Activated CD4-positive, alpha-beta T cell treated with anti-CD3 and anti-CD28 coated beads, Interleukin-2, amount 50 U/mL, for 1 hour (primary cell): ENCODE measurements around the gene MYO5C.
A peak's percentile ranks its signal among the peaks of the same experiment; 100 is the strongest.

Experiments used
- DNase-seq: peaks from one replicate; pipeline ENCODE4 v3.0.0-alpha.2; 2020

Gene MYO5C

DNA sequence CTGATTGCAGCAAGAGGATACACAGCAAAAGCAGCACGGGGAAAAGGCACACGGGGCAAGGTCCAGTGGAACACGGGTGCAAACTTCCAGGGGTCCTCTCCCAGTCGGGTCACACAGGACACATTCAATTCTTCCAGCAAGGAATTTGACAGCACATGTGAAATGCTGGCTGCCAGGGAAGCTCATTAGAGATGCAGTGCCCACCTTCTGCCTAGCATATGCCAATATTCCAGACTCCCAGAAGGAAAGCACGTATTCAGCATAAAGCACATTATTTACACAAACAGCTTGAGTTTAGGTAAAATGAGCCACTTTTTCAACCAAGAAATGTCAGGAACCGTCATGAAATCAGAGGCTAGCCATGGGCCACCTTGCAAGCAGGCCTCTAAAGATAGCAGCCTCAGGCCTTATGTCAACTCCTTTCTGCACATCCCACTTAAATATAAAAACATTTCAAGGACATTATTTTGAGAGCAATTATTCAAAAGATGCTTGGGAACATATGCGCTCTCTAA is 19.3 kb downstream of the MYO5C start:
- DNase-seq: no peak

DNA sequence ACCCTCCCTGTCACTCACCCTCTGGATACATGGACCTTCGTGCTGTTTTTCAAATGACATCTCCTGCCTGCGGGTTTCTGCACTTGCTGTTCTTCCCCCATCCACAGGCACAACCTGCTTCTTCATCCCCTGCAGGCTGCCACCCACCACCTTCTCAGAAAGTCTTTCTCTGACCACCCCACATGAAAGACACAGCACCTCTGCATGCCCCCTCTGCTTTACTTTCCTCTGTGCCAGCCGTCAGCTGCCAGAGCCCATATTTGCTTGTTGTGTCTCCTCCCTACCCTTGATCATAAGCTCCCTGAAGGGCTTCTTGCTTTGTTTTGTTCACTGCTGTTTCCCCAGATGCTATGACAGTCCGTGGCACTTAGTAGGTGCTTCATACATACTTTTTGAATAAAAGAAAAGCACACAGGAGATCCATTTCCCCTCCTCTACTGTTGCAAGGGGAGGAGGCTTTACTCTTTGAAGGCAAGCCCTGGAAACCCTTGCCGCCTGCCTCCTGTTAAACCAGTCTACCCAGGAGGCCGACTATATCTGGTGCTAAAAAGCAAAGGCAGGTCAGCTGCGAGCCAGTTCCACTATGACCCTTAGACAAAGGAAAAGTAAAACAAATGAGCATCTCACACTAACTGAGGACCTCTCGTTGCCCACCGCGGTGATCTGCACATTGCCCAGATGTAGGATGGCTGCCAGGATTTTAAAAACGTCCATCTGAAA is 31.9 kb downstream of the MYO5C start:
- no peak for DNase-seq

DNA sequence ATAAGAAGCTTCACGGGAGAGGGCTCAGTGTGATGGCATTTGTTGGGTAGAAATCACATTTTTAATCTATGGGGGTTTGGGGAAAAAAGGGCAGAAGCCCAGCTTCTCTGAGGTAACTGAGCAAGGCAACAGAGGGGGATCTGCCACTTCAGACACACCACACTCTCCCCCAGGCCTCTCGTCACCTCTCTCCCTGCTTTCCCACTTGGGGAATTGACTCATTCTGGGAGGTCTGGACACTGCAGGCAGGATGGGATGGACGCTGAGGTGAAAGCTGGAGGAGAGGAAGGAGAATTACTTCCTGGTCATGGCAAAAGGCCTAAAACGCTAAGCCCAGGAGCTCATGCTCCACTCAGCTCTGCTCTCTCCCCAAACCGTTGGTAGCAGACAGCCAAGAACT is 33.2 kb downstream of the MYO5C start:
- no peak for DNase-seq

DNA sequence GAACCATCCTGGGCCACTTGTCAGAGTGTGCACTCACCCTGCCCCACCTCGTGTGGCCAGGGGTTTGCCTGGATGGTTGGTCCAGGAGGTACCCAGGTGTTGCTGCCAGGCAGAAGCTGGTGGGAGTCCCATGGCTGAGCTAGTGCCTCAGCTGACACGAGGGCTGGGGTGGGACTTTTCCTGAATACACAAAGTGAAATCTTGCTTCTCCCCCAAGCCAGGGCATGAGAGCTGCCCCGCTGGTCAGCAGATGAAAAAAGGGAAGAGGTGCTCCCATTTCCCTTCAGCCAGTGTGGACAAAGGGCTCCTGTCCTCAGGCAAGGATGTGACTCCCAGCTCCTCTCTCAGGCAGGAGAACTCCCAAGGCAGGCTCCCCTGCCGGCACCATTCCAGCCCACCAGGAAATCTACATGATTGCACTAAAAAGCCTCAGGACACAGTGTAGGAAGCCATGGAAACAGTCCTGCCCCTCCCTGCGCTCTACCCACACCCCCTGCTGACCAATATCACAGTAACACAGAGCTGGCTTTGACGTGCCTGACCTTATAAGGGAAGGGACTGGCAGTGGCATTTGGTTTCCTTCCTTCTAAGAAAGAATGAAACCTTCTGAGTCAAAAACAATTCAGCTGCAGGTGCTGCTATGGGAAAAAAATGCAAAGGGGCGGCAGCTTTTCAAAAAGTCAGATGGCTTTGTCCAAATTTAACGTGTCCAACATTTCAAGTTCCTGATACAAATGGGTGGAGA is 33.9 kb downstream of the MYO5C start:
- peak; percentile 14 for DNase-seq

DNA sequence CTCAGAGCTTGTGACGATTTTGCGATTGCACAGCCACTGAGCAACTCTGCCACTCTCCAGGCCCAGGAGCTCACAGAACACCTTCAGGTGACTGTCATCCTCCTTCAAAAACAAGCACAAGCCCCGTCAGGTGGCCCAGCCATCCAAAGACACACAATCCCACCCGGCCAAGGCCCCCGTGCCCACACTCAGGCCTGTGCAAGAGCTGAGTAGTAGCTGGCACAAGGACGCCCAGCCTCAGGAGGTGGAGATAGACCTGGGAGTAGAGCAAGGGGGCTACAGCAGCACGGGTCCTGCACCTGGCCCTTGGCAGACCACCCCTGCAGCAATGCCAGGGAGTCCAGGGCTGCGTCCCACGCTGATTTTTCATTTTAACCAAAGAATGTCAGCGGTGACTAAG is 34.6 kb downstream of the MYO5C start:
- no peak for DNase-seq

DNA sequence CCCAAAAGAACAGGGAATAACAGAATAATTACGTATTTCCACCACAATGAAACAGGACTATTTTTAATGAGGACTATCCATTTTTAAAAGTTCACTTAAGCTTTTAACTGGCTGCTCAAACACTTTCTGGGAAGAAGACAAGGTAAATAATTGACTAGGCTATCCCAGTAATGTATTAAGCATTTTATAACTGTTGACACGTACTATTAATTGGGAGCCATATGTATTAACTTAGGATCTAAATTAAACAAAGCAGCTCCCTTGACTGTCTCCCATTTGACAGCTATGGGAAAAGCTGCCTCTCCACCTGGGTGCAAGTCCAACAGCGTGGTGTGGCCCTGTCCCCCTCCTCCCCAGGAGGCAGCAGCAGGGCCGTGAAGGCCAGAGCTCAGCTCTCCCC is 36.1 kb downstream of the MYO5C start:
- DNase-seq: no peak

DNA sequence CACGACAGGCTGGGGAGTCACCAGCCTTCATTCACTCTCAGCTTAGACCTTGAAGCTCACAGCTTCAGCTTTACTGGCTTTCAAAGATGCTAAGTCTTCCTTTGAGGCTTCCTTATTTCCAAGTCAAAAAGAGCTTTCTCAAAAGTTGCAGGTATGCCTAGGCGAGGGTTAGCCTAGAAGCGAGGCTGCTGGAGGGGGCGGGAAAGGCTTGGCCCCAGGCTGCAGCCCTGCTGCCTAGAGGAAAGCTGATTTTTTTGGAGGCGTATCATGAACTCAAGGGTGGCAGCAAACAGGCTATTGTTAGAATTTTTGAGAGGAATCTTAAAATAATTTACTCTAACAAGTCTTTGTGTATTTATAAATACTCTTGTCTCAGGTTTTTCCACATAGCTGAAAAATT is 37.1 kb downstream of the MYO5C start:
- DNase-seq: no peak

DNA sequence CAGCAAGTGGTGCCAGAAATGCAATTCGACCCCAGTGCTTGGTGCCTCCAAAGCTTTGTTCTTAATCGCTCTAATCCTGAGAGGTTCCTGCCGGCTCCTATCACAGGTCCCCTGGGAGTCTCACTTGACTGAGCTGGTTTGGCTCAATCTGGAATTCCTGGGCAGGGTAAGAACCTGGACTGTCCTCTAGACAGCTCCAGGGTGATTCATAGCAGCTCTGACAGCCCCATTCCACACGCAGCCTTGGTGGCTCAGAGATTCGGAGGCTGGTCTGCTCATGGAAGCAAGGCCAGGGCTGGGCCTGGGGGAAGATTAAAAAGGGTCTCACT is 37.9 kb downstream of the MYO5C start:
- no peak for DNase-seq

DNA sequence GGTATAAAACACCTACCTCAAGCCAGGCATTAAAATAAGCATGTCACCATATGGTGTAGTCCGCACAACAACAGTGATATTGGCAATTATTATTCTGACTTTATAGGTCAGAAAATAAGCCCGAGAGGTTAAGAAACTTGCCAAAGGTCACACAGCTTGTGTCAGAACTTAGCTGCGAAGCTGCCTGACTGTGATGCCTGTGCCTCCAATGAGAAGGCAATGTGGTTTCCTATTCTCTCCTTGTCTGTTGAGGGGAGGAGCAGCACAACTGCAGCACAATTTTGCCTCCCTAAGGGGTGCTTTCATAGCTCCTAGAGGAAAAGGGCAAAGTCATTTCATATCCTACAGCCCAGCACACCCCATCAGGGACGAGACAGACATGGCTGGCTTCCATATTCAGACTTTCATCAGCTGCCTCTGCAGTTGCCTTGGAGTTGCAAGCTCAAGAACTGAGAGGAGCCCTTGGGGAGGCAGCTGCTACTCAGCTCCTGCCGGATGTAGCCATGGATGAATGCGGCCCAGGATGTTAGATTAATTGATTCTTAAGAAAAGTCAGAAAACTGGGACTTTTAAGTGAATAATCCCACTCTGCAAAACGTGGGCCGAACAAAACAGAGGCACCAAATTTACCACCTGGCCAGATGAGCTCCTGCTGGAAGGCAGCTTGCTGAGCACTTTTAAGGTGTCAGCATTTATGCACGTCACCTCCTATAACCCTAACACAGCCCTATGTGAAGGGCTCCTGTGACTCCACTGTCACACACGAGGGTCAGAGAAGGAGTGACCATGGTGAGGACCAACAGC is 38.5 kb downstream of the MYO5C start:
- DNase-seq: no peak

DNA sequence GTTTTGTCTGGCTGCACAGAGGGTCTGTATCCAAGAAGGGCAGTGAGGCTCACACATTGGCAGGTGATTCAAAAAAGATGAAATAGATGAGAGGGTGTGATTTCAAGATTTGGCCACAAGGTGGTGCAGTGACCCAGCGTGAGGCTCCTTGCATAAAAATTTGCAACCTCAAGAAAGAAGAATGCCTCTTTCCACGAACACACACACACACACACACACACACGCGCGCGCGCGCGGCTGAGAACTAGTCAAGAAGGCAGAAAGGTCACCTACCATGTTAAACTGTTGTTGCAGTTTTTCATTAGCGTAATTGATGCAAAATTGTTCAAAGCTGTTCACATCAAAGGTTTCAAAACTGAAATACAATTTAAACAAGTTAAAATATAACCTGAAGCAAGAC is 39.2 kb downstream of the MYO5C start:
- peak; percentile 66 for DNase-seq

DNA sequence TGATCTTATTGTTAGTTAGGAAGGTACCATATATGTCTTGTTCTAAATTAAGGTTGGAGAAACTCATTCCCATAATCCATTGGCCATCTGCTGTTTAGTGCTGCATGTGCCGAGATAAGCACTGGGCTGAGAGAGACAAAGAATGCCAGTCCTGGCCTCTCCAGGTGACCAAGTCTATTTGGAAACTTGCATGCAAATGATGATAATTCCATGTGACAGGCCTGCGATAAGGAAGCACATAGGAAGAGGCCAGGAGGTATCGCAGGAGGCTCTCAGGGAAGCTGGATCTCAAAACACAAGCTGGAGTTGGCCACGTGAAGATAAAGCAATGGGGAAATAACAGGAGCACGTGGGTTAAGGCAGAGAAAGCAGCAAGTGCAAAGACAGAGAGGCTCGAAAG is 39.7 kb downstream of the MYO5C start:
- DNase-seq: no peak

DNA sequence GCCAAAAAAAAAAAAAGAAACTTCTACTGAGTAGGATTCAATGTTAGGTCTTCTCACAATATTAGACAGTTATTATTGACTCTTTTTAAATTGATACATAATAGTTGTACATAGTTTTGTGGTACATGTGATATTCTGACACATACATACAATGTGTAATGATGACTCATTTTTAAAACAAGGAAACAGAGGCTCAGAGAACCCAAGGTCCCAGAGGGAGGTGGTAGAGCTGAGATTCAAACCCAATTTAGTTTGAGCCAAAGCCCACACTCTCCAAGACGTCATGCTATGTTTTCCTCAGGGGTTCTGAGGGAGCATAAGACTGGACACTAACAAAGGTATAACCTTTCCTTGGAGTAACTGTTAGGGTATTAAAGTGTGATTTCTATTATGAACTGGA is 40.6 kb downstream of the MYO5C start:
- no peak for DNase-seq

DNA sequence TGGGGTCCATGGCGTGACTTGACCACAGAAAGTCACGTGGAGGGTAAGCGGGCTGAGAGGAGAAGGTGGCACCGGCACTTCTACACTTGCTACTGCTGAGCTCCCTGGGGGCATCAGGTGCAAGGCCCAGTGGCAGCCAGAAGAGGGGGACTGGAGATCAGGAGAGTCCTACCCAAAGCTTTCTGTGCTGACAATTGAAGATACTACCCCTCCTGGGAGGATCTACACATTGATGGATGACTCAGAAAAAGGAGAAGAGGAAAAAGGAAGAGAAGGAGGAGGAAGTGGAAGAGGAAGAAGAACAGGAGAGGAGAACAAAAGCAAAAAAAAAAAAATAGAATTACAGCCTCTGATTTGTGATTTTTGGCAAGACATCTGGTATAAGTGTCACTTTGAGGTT is 41.2 kb downstream of the MYO5C start:
- no peak for DNase-seq

DNA sequence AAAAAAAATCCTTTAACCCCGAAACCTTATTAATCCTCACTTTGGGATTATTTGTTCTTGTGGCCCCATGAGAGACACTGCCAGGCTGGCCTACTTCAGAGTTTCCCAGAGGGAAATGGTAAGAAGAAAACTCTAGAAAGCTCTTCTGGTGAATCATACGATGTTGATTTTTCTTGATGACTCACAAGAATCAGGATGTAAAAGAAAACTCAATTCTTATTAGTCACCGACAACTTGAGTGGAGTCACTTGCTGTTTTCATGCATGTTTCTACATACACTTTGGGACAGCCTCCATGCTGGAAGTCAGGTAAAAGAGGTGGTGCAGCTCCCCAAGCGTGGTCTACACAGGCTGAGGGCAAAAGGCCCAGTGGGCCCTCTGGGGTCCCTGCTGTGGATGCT is 42.8 kb downstream of the MYO5C start:
- DNase-seq: no peak

DNA sequence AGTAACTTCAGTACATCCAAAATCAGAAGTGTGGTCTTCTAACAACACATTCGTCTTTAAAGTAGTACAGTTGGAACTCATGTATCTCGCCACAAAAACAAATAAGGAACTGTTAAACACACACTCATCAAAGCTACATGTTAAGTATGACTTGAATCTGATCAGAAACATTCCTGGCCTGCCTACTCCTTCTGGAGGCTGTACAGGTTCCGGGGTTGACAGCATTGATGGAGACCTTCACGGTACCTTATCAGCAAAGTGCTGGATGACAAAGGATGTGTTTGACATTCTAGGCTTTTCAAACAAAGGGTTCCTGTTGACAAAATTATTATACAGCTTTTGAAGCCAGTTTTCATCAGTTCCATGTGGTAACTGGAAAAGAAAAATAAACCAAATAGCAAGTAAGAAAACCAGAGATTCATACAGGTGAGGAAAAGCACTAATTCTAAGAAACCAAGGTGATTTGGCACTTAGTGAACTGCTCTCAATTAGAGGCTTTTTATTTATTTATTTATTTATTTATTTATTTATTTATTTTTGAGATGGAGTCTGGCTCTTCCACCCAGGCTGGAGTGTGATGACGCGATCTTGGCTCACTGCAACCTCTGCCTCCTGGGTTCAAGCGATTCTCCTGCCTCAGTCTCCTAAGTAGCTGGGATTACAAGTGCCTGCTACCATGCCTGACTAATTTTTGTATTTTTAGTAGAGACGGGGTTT is 44.3 kb downstream of the MYO5C start:
- DNase-seq: no peak

DNA sequence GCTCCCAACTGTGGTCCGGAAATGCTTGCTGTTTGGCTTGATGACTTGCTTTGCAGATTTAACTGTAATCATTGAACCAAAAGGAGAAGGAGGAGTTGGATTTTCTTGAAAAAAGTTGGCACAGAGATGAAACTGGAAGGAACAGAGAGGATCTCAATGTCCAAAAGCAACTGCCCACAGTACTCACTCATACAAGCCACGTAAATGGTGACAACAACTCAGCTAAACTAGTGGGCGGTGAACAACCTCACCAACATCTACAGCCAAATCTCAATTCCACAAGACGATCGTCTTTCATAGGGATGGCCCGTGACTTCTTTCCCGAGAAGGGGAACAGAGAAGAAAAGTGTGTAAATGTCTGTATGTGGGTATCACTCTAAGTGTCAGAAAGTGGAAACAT is 48.1 kb downstream of the MYO5C start:
- no peak for DNase-seq

DNA sequence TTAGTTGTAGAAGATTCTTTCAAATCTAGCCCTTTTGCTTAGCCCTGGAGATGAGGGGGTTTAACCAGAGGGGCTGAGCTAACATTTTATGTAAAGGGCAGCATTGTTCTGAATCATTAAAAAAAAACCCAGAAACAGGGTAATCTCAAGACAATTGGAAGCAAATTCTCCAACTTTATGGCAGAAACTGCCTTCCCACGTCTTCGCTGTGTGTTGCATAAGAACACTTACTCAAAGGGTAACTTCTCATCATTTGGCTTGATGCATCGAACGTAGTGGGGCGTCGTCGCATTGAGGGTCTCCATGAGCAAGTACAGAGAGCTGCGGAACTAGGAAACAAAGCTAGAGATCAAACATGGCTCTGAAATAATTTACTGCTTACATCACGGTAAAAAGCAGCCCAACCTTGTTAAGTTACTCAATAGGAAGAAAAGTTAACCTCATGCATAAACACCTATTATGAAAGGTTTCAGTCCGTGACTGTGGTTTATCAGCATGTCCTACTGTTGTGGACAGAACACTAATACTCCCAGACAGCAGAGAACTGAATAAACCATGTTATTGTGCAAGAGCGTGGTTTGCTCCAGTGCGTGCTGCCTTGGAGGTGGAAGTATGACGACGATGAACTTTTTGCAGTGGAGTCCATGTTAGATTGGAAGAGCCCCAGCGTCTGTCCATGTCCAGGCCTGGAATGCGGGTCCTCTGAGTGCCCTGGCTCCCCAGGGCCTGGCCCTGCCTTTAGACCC is 48.7 kb downstream of the MYO5C start:
- DNase-seq: no peak

DNA sequence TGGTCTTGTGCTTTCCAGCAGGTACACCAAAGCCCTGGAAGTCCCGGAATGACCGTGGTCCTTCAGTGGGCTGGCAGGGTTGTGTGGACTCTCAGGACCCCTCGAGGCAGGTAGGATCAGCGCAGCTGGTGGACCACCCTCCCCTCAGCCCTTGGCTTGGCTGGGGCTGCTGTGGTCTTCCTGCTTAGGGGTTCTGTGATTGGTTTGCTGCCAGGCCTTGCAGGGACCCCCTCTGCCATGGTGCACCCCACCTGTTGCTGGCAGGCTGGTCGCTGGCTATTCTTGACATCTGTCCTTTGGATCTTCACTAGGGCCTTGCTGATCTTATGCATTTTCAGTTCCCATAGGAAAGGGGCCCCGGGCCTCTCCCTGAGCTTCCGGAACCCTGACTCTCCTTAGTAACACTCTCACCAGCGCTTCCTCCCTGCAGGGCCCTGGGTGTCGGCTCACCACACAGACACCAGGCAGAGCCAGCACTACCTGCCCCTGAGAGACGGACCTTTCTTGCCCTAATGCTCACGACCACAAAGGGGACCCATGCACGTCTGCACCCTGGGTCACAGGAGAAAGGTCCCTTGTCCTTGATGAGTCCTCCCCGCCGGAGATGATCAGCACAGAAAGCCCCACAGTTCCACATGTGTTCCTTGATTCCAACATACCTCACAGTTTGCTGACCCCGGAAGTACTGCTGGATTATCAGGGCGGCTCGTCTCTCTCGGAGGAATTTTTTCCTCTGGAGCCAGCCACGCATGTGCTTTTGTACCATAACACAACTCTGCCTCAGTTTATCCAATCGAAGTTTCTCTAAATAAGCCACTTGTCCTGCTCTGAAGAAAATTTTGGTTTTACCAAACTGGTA is 51.7 kb downstream of the MYO5C start:
- no peak for DNase-seq

DNA sequence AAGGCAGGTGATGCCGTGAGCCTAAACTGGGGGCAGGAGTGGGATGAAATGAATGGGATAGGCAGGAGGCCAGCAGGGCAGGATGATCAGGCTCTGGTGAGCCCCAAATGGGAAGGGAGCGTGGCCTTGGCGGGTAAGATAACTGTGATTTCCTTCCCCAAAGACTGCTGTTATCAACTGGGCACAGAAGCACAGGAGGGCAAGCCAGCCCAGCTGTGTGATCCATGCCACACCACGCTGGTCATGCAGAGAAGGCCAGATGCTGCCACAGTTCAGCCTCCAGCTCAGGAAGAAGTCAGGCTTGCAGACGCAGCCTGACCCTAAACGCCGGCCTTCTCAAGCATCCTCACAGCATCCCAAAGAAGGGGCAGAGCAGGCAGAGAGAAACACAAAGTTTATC is 52.3 kb downstream of the MYO5C start:
- DNase-seq: no peak

DNA sequence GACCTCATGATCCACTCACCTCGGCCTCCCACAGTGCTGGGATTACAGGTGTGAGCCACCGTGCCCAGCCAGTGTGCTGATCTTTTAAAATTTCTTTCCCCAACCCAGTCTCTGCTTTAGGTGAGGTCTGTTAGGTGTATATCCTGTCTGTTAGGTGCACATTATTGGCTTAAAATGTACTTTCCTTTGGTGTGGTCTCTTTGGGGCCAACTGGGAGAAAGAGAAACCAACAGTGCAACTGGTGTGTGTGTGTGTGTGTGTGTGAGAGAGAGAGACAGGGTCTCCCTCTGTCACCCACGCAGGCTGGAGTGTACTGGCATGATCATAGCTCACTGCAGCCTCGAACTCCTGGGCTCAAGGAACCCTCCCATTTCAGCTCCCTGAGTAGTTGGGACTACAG is 54.1 kb downstream of the MYO5C start:
- DNase-seq: no peak

DNA sequence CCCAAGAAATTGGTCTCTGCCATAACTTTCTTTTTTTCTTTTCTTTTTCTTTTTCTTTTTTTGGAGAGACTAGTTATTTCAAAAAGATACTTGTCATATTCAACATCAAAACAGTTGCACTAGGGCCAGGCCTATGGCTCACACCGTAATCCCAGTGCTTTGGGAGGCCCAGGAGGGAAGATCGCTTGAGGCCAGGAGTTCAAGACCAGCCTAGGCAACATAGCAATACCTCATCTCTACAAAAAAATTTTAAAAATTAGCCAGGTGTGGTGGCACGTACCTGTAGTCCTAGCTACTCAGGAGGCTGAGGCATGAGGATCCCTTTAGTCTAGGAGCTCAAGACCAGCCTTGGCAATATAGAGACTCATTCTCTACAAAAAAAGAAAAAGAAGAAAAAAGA is 55.4 kb downstream of the MYO5C start:
- no peak for DNase-seq
